ENCODE results near the gene SNX33.

DNA sequence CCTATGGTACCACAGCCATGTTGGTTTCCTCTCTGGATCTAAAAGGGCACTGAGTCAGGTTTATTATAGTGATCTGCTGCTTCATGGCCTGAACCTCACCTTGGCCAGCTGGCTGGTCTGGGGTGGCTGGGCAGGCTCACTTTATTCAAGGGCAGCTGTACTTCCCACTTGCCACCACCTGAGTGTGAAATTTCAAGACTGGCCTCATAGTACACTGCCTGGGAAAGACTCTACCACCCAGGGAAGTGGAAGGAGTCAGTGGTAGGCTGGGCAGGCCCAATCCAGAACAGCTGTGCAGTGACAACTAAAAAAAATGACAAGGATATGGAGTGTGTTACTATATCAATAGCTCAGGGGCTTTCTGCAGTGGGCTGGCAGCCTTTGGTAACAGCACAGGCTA is 30.9 kb upstream of the SNX33 start:
- TF ChIP-seq POLR2A (IDR thresholded peaks at IDR 0.05), result no peak
- TF ChIP-seq, protein P1, sequence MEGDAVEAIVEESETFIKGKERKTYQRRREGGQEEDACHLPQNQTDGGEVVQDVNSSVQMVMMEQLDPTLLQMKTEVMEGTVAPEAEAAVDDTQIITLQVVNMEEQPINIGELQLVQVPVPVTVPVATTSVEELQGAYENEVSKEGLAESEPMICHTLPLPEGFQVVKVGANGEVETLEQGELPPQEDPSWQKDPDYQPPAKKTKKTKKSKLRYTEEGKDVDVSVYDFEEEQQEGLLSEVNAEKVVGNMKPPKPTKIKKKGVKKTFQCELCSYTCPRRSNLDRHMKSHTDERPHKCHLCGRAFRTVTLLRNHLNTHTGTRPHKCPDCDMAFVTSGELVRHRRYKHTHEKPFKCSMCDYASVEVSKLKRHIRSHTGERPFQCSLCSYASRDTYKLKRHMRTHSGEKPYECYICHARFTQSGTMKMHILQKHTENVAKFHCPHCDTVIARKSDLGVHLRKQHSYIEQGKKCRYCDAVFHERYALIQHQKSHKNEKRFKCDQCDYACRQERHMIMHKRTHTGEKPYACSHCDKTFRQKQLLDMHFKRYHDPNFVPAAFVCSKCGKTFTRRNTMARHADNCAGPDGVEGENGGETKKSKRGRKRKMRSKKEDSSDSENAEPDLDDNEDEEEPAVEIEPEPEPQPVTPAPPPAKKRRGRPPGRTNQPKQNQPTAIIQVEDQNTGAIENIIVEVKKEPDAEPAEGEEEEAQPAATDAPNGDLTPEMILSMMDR (IDR thresholded peaks at IDR 0.05), result no peak
